ENCODE data around the gene UNG. TPM values are rescaled to one million over a fixed set of nuclear protein-coding genes. Genes with fewer than 3 reads are reported as not detected.

UNG gene
- total and polyA plus RNA-seq, 2 experiments from 2014 or later, result 90.5 to 209 TPM

GRCh38 chr12:109053382-109054123, 43.8 kb upstream of the UNG start:
- ATAC-seq, result no peak
- Histone ChIP-seq H2AFZ (peak overlapping the region; percentile 99), H3K79me2 (replicated peaks; ENCODE audit: insufficient read depth) (no peaks in the 10 kb centered on the region), H3K36me3 (ENCODE audit: insufficient read depth) (no peaks in the 10 kb centered on the region), H3K4me3 (peak overlapping the region; percentile 97), H3K27me3 (ENCODE audit: insufficient read depth) (no peaks in the 10 kb centered on the region), H3K27ac (ENCODE audit: low read depth) (no peak overlapping the region), H3K9me2 (ENCODE audit: insufficient read depth) (no peaks in the 10 kb centered on the region), H3K4me2 (peak overlapping the region; percentile 93), H3K4me1 (ENCODE audit: insufficient read depth) (peaks cover 9% of the 10 kb centered on the region; the same call in 1 of the 2 replicates), H4K20me1 (replicated peaks; ENCODE audit: insufficient read depth) (no peaks in the 10 kb centered on the region; the same call in 1 of the 2 replicates), H3F3A (replicated peaks; ENCODE audit: low read depth) (no peaks in the 10 kb centered on the region)
- no peak for DNase-seq (ENCODE audit: low spot score)
- Mint-ChIP-seq H3K4me3 (peak overlapping the region; percentile 95), H3K9me3 (no peaks in the 10 kb centered on the region; the same call in 2 of the 3 replicates), H3K4me1 (peaks cover 12% of the 10 kb centered on the region), H3K36me3 (ENCODE audit: low read depth) (no peaks in the 10 kb centered on the region), H3K27me3 (ENCODE audit: insufficient read depth, low read depth, poor library complexity) (peaks cover 2% of the 10 kb centered on the region), H3K27ac (no peak overlapping the region)
- TF ChIP-seq ETS1 (IDR thresholded peaks at IDR 0.05) (no peak), ZNF114 (CRISPR knock-in tag; IDR thresholded peaks at IDR 0.05) (no peak), EZH2 (IDR thresholded peaks at IDR 0.05; ENCODE audit: low read depth, unreplicated experiment) (no peak), CTCF (conservative IDR thresholded peaks at IDR 0.05; ENCODE audit: low read depth in 2 of 2) (no peak), ZNF331 (CRISPR knock-in tag; IDR thresholded peaks at IDR 0.05; ENCODE audit: low read depth) (no peak), ZNF462 (CRISPR knock-in tag; IDR thresholded peaks at IDR 0.05) (no peak), POLR2AphosphoS5 (IDR thresholded peaks at IDR 0.05; ENCODE audit: low read depth) (no peak), REST (IDR thresholded peaks at IDR 0.05; ENCODE audit: unreplicated experiment) (no peak), EZH2phosphoT487 (IDR thresholded peaks at IDR 0.05; ENCODE audit: unreplicated experiment) (no peak), STAT1 (IDR thresholded peaks at IDR 0.05; ENCODE audit: unreplicated experiment) (no peak), CREB1 (CRISPR knock-in tag; IDR thresholded peaks at IDR 0.05; ENCODE audit: low read depth) (no peak), JUNB (IDR thresholded peaks at IDR 0.05; ENCODE audit: unreplicated experiment) (no peak), NANOG (IDR thresholded peaks at IDR 0.05; ENCODE audit: borderline replicate concordance) (no peak)
